GM21526 (cell line): Measurements from ENCODE around the gene GDI1.
A peak's percentile ranks its signal among the peaks of the same experiment; 100 is the strongest.
"Not testable (repeated sequence)": the region's sequence is repeated elsewhere in the genome, so short reads cannot be mapped to it uniquely, and the experiment has no call there.

Experiments
- ATAC-seq: cut with Tn5 transposase; IDR thresholded peaks from one replicate; pipeline ENCODE4 v1.9.1; 2021; ENCODE audit warnings: moderate library complexity; ENCODE audit not compliant: unreplicated experiment, low FRiP score

GDI1 gene

GRCh38 chrX:154436983-154437752, at the start of gene GDI1:
GDI1 (plus strand) TSS chrX:154437154; CDS start chrX:154437255, 101 bp downstream.
- ATAC-seq, result no peak

GRCh38 chrX:154388094-154388493, 48.9 kb upstream of the GDI1 start:
- ATAC-seq, result peak; percentile 32

GRCh38 chrX:154388649-154389048, 48.3 kb upstream of the GDI1 start:
- ATAC-seq, result not testable (repeated sequence)

- peak; percentile 60 for ATAC-seq
Observed at GRCh38 chrX:154389812-154390747, 46.9 kb upstream of the GDI1 start.

GRCh38 chrX:154396363-154396762, 40.6 kb upstream of the GDI1 start:
- not testable (repeated sequence) for ATAC-seq

- peak; percentile 41 for ATAC-seq
Observed at GRCh38 chrX:154396973-154397887, 39.7 kb upstream of the GDI1 start.

GRCh38 chrX:154397888-154398667, 38.9 kb upstream of the GDI1 start, which contains the start of gene RPL10:
RPL10 (plus strand) TSS chrX:154398377; CDS start chrX:154398520, 143 bp downstream.
- peak; percentile 63 for ATAC-seq

GRCh38 chrX:154398668-154399526, 38.1 kb upstream of the GDI1 start:
- ATAC-seq, result peak; percentile 22

- ATAC-seq, result no peak
Observed at GRCh38 chrX:154399527-154400368, 37.2 kb upstream of the GDI1 start.

GRCh38 chrX:154400369-154400817, 36.6 kb upstream of the GDI1 start:
- ATAC-seq, result not testable (repeated sequence)

- ATAC-seq, result no peak
Observed at GRCh38 chrX:154401045-154401799, 35.7 kb upstream of the GDI1 start.

- ATAC-seq, result no peak
Observed at GRCh38 chrX:154401918-154402621, 34.9 kb upstream of the GDI1 start.

GRCh38 chrX:154402622-154403127, 34.3 kb upstream of the GDI1 start:
- no peak for ATAC-seq

GRCh38 chrX:154403192-154403591, 33.8 kb upstream of the GDI1 start:
- no peak for ATAC-seq

GRCh38 chrX:154403858-154404257, 33.1 kb upstream of the GDI1 start:
- no peak for ATAC-seq

GRCh38 chrX:154404625-154405192, 32.2 kb upstream of the GDI1 start:
- no peak for ATAC-seq
